WTC11 (cell line): ENCODE results near the gene PRR15L. TPM values are rescaled to one million over a fixed set of nuclear protein-coding genes. Genes with fewer than 3 reads are reported as not detected.

Source experiments
- ATAC-seq: fragments of 200-7000 bp; cut with Tn5 transposase; 2 replicates; pipeline ENCODE4 v1.10.0; 2021; ENCODE audit warnings: mild to moderate bottlenecking, moderate library complexity
- CTCF ChIA-PET: fragments of 300-600 bp; sonication (Branson Sonifier 250); formaldehyde crosslinking; loops from one replicate; lab custom pipeline; 2021; ENCODE audit warnings: antibody characterized with exemption; lab: Charles Lee
- POLR2A ChIA-PET: fragments of 350-600 bp; sonication (Branson Sonifier 250); formaldehyde crosslinking; loops from one replicate; lab custom pipeline; 2021; ENCODE audit warnings: antibody characterized with exemption; lab: Charles Lee
- DNase-seq: peaks from one replicate; pipeline ENCODE4 v3.0.0; 2021; ENCODE audit warnings: low spot score
- H3K27ac Mint-ChIP-seq: 2 replicates; pipeline ENCODE4 v1.8.0; 2021; ENCODE audit warnings: mixed read lengths
- H3K27me3 Mint-ChIP-seq: 2 replicates; pipeline ENCODE4 v1.8.0; 2021; ENCODE audit warnings: low read depth, mild to moderate bottlenecking, moderate library complexity, mixed read lengths
- H3K36me3 Mint-ChIP-seq: 2 replicates; pipeline ENCODE4 v1.8.0; 2021; ENCODE audit warnings: mixed read lengths
- H3K4me1 Mint-ChIP-seq: 2 replicates; pipeline ENCODE4 v1.8.0; 2022; ENCODE audit warnings: mixed read lengths
- H3K4me3 Mint-ChIP-seq: 2 replicates; pipeline ENCODE4 v1.8.0; 2021; ENCODE audit warnings: mild to moderate bottlenecking, moderate library complexity, mixed read lengths
- H3K9me3 Mint-ChIP-seq: 2 replicates; pipeline ENCODE4 v1.8.0; 2021; ENCODE audit warnings: mixed read lengths
- ARID4B ChIP-seq: sonication (generic); formaldehyde crosslinking; IDR thresholded peaks from 2 replicates; pipeline ENCODE4 v1.8.0; 2023; ENCODE audit warnings: missing genetic modification reagents, mild to moderate bottlenecking, borderline replicate concordance
- ATF1 ChIP-seq: sonication (generic); formaldehyde crosslinking; IDR thresholded peaks from 2 replicates; pipeline ENCODE4 v1.8.1; 2023; ENCODE audit warnings: mild to moderate bottlenecking, moderate library complexity, missing genetic modification reagents
- CBFB ChIP-seq: sonication (generic); formaldehyde crosslinking; IDR thresholded peaks from 2 replicates; pipeline ENCODE4 v1.8.1; 2022; ENCODE audit warnings: mild to moderate bottlenecking, low read depth, missing genetic modification reagents
- ERG ChIP-seq: fragments of 250-450 bp; sonication (Bioruptor Pico); IDR thresholded peaks from 2 replicates; pipeline ENCODE4 v1.8.0; 2021; ENCODE audit warnings: mild to moderate bottlenecking
- ESRRA ChIP-seq: sonication (generic); formaldehyde crosslinking; IDR thresholded peaks from 2 replicates; pipeline ENCODE4 v1.8.1; 2022; ENCODE audit warnings: mild to moderate bottlenecking, missing genetic modification reagents, borderline replicate concordance
- GRHL2 ChIP-seq: fragments of 250-450 bp; sonication (Bioruptor Pico); IDR thresholded peaks from 2 replicates; pipeline ENCODE4 v1.8.0; 2022; ENCODE audit warnings: mild to moderate bottlenecking, moderate library complexity; ENCODE audit not compliant: insufficient replicate concordance, severe bottlenecking
- NFATC4 ChIP-seq: fragments of 250-450 bp; sonication (Bioruptor Pico); IDR thresholded peaks from 2 replicates; pipeline ENCODE4 v1.9.0; 2021; ENCODE audit warnings: mild to moderate bottlenecking
- NR3C1 ChIP-seq: sonication (generic); formaldehyde crosslinking; conservative IDR thresholded peaks from 2 replicates; pipeline ENCODE4 v1.8.1; 2023; ENCODE audit warnings: low read depth, mild to moderate bottlenecking, missing genetic modification reagents
- PREB ChIP-seq: sonication (generic); formaldehyde crosslinking; IDR thresholded peaks from 2 replicates; pipeline ENCODE4 v1.8.1; 2022; ENCODE audit warnings: mild to moderate bottlenecking, missing genetic modification reagents, moderate library complexity, borderline replicate concordance
- RORB ChIP-seq: fragments of 250-450 bp; sonication (Bioruptor Pico); IDR thresholded peaks from 2 replicates; pipeline ENCODE4 v1.9.0; 2021; ENCODE audit warnings: mild to moderate bottlenecking
- SMAD4 ChIP-seq: sonication (generic); formaldehyde crosslinking; IDR thresholded peaks from 2 replicates; pipeline ENCODE4 v1.8.0; 2022; ENCODE audit warnings: mild to moderate bottlenecking, missing genetic modification reagents
- USF2 ChIP-seq: sonication (generic); formaldehyde crosslinking; IDR thresholded peaks from 2 replicates; pipeline ENCODE4 v1.8.1; 2023; ENCODE audit warnings: mild to moderate bottlenecking, missing genetic modification reagents, moderate library complexity
- ZNF138 ChIP-seq: sonication (generic); formaldehyde crosslinking; conservative IDR thresholded peaks from 2 replicates; pipeline ENCODE4 v1.8.1; 2022; ENCODE audit warnings: mild to moderate bottlenecking, moderate library complexity, missing genetic modification reagents
- ZNF281 ChIP-seq: sonication (generic); formaldehyde crosslinking; IDR thresholded peaks from 2 replicates; pipeline ENCODE4 v1.8.0; 2023; ENCODE audit warnings: mild to moderate bottlenecking, missing genetic modification reagents
- ZNF317 ChIP-seq: sonication (generic); formaldehyde crosslinking; IDR thresholded peaks from 2 replicates; pipeline ENCODE4 v1.8.1; 2023; ENCODE audit warnings: low read depth, mild to moderate bottlenecking, moderate library complexity, missing genetic modification reagents, borderline replicate concordance
- ZNF423 ChIP-seq: fragments of 250-450 bp; sonication (Bioruptor Pico); IDR thresholded peaks from 2 replicates; pipeline ENCODE4 v2.1.2; 2022; ENCODE audit warnings: mild to moderate bottlenecking, moderate library complexity
- total RNA-seq: library from RNA; stranded (reverse); gene quantifications from 3 replicates; pipeline ENCODE4 v1.2.3, GENCODE V29; 2021

Gene PRR15L
- total RNA-seq, 1 experiment from 2014 or later = 0.59 TPM

GRCh38 chr17:47956791-47957590 lies 692 bp downstream of the PRR15L start (continued):
- TF ChIP-seq ZNF281 (CRISPR knock-in tag) (no peak), RORB (CRISPR knock-in tag) (no peak), SMAD4 (CRISPR knock-in tag) (no peak), ARID4B (CRISPR knock-in tag) (no peak), ATF1 (CRISPR knock-in tag) (no peak)
- TF ChIP-seq, all 79 proteins: peak for 0

- ChIA-PET POLR2A (interaction anchor here (0.6 kb wide), 1 partner anchor 398 kb away, joined by 3 read pairs; no protein-coding TSS in a partner anchor), CTCF (interaction anchor here (0.7 to 7.0 kb wide), 12 partner anchors 9 to 145 kb away, joined by 3 to 119 read pairs (median 10); partner anchors contain the start of genes CDK5RAP3, PNPO and SP2)
- Mint-ChIP-seq H3K4me1 (peaks cover 29% of the 10 kb centered on the region), H3K27ac (no peak overlapping the region), H3K9me3 (no peaks in the 10 kb centered on the region), H3K27me3 (peaks cover 13% of the 10 kb centered on the region), H3K4me3 (no peak overlapping the region), H3K36me3 (no peaks in the 10 kb centered on the region)
- DNase-seq (no peak), ATAC-seq (no peak)
- no peak for TF ChIP-seq ARID4B (CRISPR knock-in tag)
- TF ChIP-seq RORB (CRISPR knock-in tag) = no peak
- TF ChIP-seq NR3C1 (CRISPR knock-in tag) = no peak
- TF ChIP-seq GRHL2 (CRISPR knock-in tag) = no peak
- TF ChIP-seq ZNF138 = no peak
- TF ChIP-seq ZNF317 (CRISPR knock-in tag) = no peak
- TF ChIP-seq PREB (CRISPR knock-in tag) = no peak
- TF ChIP-seq NFATC4 (CRISPR knock-in tag) = no peak
- TF ChIP-seq ESRRA = no peak
- no peak for TF ChIP-seq USF2 (CRISPR knock-in tag)
- no peak for TF ChIP-seq ZNF423 (CRISPR knock-in tag)
- TF ChIP-seq ERG (CRISPR knock-in tag) = no peak
- no peak for TF ChIP-seq CBFB (CRISPR knock-in tag)
Measured at GRCh38 chr17:47955497-47956461, 1.9 kb downstream of the PRR15L start.
